OCI-LY1 (cell line): ENCODE data around the gene CRY2.

Experiments used
- H2AFZ ChIP-seq: fragments of 200-600 bp; sonication (generic), shearing (Covaris generic); 2 replicates; pipeline ENCODE4 v1.6.0; 2014; ENCODE audit warnings: antibody characterized with exemption, mild to moderate bottlenecking, low read length
- H3F3A ChIP-seq: fragments of 200-600 bp; sonication (generic), shearing (Covaris generic); 2 replicates; pipeline ENCODE4 v1.6.0; 2014; ENCODE audit warnings: mild to moderate bottlenecking, antibody characterized with exemption, low read length, moderate library complexity; ENCODE audit not compliant: insufficient read depth
- H3K27ac ChIP-seq: fragments of 200-600 bp; sonication (generic); 2 replicates; pipeline ENCODE4 v1.5.1; 2014; ENCODE audit warnings: low read length, mixed run types, mild to moderate bottlenecking, low read depth; ENCODE audit not compliant: poor library complexity, severe bottlenecking
- H3K27me3 ChIP-seq: fragments of 200-600 bp; sonication (generic); 2 replicates; pipeline ENCODE4 v1.6.0; 2014; ENCODE audit warnings: antibody characterized with exemption, mild to moderate bottlenecking, low read length, moderate library complexity; ENCODE audit not compliant: insufficient read depth
- H3K36me3 ChIP-seq: fragments of 200-600 bp; sonication (generic); 2 replicates; pipeline ENCODE4 v1.6.1; 2014; ENCODE audit warnings: mild to moderate bottlenecking, antibody characterized with exemption, low read length, moderate library complexity, mixed read lengths; ENCODE audit not compliant: insufficient read depth
- H3K4me1 ChIP-seq: fragments of 200-600 bp; sonication (generic); 2 replicates; pipeline ENCODE4 v1.5.1; 2014; ENCODE audit warnings: mild to moderate bottlenecking, low read length, moderate library complexity; ENCODE audit not compliant: insufficient read depth, severe bottlenecking
- H3K4me2 ChIP-seq: fragments of 200-600 bp; sonication (generic), shearing (Covaris generic); 2 replicates; pipeline ENCODE4 v1.6.1; 2014; ENCODE audit warnings: low read length
- H3K4me3 ChIP-seq: fragments of 200-600 bp; sonication (generic); 2 replicates; pipeline ENCODE4 v1.5.1; 2014; ENCODE audit warnings: low read length, low read depth, mild to moderate bottlenecking, mixed read lengths; ENCODE audit not compliant: poor library complexity, severe bottlenecking
- H3K79me2 ChIP-seq: fragments of 200-600 bp; shearing (Covaris generic); 2 replicates; pipeline ENCODE4 v1.6.1; 2016; ENCODE audit warnings: mixed run types, low read length, mixed read lengths; ENCODE audit not compliant: insufficient read depth
- H3K9ac ChIP-seq: fragments of 200-600 bp; sonication (generic), shearing (Covaris generic); 2 replicates; pipeline ENCODE4 v1.6.1; 2014; ENCODE audit warnings: mild to moderate bottlenecking, low read length, mixed read lengths
- H3K9me2 ChIP-seq: fragments of 200-600 bp; sonication (generic), shearing (Covaris generic); 2 replicates; pipeline ENCODE4 v1.6.1; 2014; ENCODE audit warnings: low read depth, mild to moderate bottlenecking, low read length, mixed read lengths
- H3K9me3 ChIP-seq: fragments of 200-600 bp; shearing (Covaris generic); 2 replicates; pipeline ENCODE4 v1.6.1; 2014; ENCODE audit warnings: low read length, mixed read lengths
- H4K20me1 ChIP-seq: fragments of 200-600 bp; sonication (generic), shearing (Covaris generic); 2 replicates; pipeline ENCODE4 v1.6.0; 2016; ENCODE audit warnings: mild to moderate bottlenecking, low read length; ENCODE audit not compliant: insufficient read depth
- EZH2 ChIP-seq: fragments of 200-600 bp; sonication (generic), shearing (Covaris generic); IDR thresholded peaks from 2 replicates; pipeline ENCODE4 v1.8.0; 2017; ENCODE audit warnings: borderline replicate concordance, mixed run types, mild to moderate bottlenecking, antibody characterized with exemption, low read length, moderate library complexity, mixed read lengths
- TF ChIP-seq, protein P1 (sequence below): fragments of 200-600 bp; sonication (generic), shearing (Covaris generic); IDR thresholded peaks from 2 replicates; pipeline ENCODE4 v1.5.1; 2017; ENCODE audit warnings: mild to moderate bottlenecking, antibody characterized with exemption, low read length, moderate library complexity, mixed read lengths

The CRY2 gene

GRCh38 chr11:45870706-45871105 is 23.4 kb downstream of the CRY2 start:
- TF ChIP-seq, protein P1, sequence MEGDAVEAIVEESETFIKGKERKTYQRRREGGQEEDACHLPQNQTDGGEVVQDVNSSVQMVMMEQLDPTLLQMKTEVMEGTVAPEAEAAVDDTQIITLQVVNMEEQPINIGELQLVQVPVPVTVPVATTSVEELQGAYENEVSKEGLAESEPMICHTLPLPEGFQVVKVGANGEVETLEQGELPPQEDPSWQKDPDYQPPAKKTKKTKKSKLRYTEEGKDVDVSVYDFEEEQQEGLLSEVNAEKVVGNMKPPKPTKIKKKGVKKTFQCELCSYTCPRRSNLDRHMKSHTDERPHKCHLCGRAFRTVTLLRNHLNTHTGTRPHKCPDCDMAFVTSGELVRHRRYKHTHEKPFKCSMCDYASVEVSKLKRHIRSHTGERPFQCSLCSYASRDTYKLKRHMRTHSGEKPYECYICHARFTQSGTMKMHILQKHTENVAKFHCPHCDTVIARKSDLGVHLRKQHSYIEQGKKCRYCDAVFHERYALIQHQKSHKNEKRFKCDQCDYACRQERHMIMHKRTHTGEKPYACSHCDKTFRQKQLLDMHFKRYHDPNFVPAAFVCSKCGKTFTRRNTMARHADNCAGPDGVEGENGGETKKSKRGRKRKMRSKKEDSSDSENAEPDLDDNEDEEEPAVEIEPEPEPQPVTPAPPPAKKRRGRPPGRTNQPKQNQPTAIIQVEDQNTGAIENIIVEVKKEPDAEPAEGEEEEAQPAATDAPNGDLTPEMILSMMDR, result no peak
- no peak for TF ChIP-seq EZH2
- Histone ChIP-seq H3K27ac (no peak overlapping the region), H3K27me3 (no peaks in the 10 kb centered on the region), H3K79me2 (no peaks in the 10 kb centered on the region), H3K4me1 (no peaks in the 10 kb centered on the region), H3K4me3 (no peak overlapping the region), H3K36me3 (peaks cover 75% of the 10 kb centered on the region), H3K9me3 (no peaks in the 10 kb centered on the region), H2AFZ (no peak overlapping the region), H3K4me2 (no peak overlapping the region), H3F3A (no peaks in the 10 kb centered on the region), H4K20me1 (no peaks in the 10 kb centered on the region), H3K9me2 (no peaks in the 10 kb centered on the region), H3K9ac (no peak overlapping the region)

DNA sequence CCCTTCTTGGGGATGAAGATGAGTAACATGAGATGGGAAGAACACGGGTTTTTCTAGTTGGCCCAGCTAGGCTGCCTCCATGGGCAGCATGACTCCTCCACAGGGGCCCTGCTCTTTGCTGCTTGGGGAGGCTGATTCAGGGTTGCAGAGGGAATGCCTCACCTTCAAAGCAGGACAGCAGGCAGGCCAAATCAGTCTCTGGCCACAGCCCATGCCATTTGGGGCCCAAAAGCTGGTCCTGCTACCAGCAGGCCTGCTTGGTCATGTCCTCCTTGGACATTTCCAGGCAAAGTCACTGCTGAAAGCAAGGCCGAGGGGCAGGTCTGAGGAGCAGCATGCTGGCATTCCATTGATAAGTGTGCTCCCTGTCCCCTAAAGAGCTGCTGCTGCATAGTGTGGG is 24.4 kb downstream of the CRY2 start:
- H3K27me3 ChIP-seq, result no peaks in the 10 kb centered on the region
- TF ChIP-seq, protein P1, result no peak
- no peak for TF ChIP-seq EZH2
- H2AFZ ChIP-seq, result no peak overlapping the region
- no peaks in the 10 kb centered on the region for H3K9me3 ChIP-seq
- H3K79me2 ChIP-seq, result no peaks in the 10 kb centered on the region
- H3K36me3 ChIP-seq, result peaks cover 84% of the 10 kb centered on the region
- no peak overlapping the region for H3K9ac ChIP-seq
- H3K4me2 ChIP-seq, result no peak overlapping the region
- no peaks in the 10 kb centered on the region for H4K20me1 ChIP-seq
- H3F3A ChIP-seq, result no peaks in the 10 kb centered on the region
- no peak overlapping the region for H3K27ac ChIP-seq
- no peaks in the 10 kb centered on the region for H3K4me1 ChIP-seq
- no peak overlapping the region for H3K4me3 ChIP-seq
- H3K9me2 ChIP-seq, result no peaks in the 10 kb centered on the region

DNA sequence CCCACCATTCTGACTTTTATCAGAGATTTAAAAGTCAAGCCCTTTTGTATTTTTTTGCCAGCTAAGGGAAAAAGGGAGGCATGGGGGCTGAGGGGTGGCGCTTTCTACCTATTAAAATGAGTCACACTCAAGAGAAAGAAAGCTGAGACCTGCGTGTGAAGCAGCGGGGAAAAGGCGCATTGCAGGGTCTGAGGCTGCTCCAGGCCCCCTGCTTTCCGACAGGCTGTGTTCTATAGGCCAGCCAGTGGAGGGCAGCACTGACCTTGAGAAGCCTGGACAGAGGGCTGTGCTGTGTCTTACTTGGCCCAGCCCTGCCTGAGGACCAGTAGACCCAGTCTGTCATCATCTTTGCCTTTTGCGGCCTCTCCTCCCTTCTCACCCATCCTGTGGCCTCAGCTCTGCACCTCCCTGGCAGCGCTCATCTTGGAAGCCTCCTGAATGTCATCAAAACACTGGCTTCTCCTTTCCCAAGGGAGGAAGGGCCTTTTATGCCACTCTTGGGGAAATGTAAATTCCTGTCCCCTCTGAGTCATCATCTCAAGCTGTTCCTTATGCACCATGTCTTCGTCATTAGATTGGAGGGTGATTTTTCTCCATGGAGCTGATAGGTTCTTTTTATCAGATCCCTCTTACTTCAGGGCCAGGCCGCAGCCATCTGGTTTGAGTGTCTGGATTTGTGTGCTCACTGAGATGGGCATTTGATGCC is 25.5 kb downstream of the CRY2 start:
- Histone ChIP-seq H3K36me3 (peaks cover 85% of the 10 kb centered on the region), H3K9ac (no peak overlapping the region), H3K4me3 (no peak overlapping the region), H3K79me2 (no peaks in the 10 kb centered on the region), H3K9me3 (no peaks in the 10 kb centered on the region), H4K20me1 (no peaks in the 10 kb centered on the region), H2AFZ (no peak overlapping the region), H3K9me2 (no peaks in the 10 kb centered on the region), H3K4me1 (no peaks in the 10 kb centered on the region), H3K4me2 (no peak overlapping the region), H3K27ac (no peak overlapping the region), H3K27me3 (no peaks in the 10 kb centered on the region), H3F3A (no peaks in the 10 kb centered on the region)
- TF ChIP-seq, protein P1, result peak; percentile 55
- no peak for TF ChIP-seq EZH2
